ENCODE measurements around the gene ALG12. TPM values are rescaled to one million over a fixed set of nuclear protein-coding genes. Genes with fewer than 3 reads are reported as not detected.

The ALG12 gene
- total RNA-seq, 2 donors from 2014 or later = 19.7 to 26.2 TPM

DNA sequence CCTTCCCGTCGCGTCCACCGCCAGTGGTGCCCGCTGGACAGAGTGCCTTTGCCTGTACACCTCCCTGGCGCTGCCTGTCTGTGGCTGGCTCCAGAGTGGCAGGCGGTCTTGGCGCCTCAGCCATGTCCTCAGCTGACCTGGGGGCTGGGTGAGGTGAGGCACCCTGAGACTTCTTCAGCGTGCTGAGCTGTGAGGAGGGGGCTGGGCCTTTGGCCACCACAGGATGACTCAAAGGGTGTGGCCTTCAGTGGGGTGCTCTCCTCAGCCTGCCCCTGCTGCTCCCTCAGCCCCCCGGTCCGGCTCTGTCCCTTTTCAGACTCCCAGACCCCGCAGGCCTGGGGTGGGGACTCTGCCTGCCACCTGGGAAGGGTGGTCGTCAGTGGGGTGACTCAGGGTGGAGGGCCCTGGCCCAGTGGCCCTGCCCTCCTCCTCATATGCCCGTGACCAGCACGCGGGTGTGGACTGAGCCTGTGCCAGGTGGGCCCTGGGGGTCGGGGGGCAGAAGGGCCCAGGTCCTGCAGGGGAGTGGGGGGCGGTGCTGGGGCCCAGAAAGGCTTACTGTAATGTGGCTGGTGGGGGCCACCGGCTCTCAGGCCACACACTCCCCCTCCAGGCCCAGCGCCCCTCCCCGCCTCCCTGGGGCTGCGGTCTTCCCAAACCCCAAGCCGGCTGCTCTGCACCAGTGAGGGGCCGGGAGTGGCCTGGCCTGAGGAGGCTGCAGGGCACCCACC, 16.1 kb upstream of the ALG12 start:
- Histone ChIP-seq H3K36me3 (ENCODE audit: control insufficient read depth, insufficient read depth, low read length) (no peaks in the 10 kb centered on the region), H3K9ac (ENCODE audit: extremely low read depth, low read length, poor library complexity, severe bottlenecking) (no peak overlapping the region), H3K4me3 (ENCODE audit: low read length) (no peak overlapping the region), H3K27me3 (ENCODE audit: control insufficient read depth, insufficient read depth, low read length, poor library complexity, severe bottlenecking) (peaks cover 15% of the 10 kb centered on the region), H3K27ac (ENCODE audit: low read depth, low read length) (no peak overlapping the region), H3K9me3 (ENCODE audit: control insufficient read depth, low read length) (no peaks in the 10 kb centered on the region), H3K4me1 (ENCODE audit: control insufficient read depth, insufficient read depth, low read length) (no peaks in the 10 kb centered on the region)
- Mint-ChIP-seq H3K4me1 (no peaks in the 10 kb centered on the region), H3K27ac (no peak overlapping the region), H3K4me3 (peak overlapping the region; percentile 22), H3K36me3 (ENCODE audit: low read depth) (no peaks in the 10 kb centered on the region), H3K27me3 (ENCODE audit: insufficient read depth) (peaks cover 17% of the 10 kb centered on the region), H3K9me3 (peaks cover under 1% of the 10 kb centered on the region)
- WGBS, 2 experiments (ENCODE audit: insufficient coverage in 1 of 2, insufficient read length in 1 of 2) = 82 to 96% methylated on average over 8 to 23 of the region's 24 CpGs
- DNase-seq = no peak
- TF ChIP-seq, protein P1, sequence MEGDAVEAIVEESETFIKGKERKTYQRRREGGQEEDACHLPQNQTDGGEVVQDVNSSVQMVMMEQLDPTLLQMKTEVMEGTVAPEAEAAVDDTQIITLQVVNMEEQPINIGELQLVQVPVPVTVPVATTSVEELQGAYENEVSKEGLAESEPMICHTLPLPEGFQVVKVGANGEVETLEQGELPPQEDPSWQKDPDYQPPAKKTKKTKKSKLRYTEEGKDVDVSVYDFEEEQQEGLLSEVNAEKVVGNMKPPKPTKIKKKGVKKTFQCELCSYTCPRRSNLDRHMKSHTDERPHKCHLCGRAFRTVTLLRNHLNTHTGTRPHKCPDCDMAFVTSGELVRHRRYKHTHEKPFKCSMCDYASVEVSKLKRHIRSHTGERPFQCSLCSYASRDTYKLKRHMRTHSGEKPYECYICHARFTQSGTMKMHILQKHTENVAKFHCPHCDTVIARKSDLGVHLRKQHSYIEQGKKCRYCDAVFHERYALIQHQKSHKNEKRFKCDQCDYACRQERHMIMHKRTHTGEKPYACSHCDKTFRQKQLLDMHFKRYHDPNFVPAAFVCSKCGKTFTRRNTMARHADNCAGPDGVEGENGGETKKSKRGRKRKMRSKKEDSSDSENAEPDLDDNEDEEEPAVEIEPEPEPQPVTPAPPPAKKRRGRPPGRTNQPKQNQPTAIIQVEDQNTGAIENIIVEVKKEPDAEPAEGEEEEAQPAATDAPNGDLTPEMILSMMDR (conservative IDR thresholded peaks at IDR 0.05) = no peak

DNA sequence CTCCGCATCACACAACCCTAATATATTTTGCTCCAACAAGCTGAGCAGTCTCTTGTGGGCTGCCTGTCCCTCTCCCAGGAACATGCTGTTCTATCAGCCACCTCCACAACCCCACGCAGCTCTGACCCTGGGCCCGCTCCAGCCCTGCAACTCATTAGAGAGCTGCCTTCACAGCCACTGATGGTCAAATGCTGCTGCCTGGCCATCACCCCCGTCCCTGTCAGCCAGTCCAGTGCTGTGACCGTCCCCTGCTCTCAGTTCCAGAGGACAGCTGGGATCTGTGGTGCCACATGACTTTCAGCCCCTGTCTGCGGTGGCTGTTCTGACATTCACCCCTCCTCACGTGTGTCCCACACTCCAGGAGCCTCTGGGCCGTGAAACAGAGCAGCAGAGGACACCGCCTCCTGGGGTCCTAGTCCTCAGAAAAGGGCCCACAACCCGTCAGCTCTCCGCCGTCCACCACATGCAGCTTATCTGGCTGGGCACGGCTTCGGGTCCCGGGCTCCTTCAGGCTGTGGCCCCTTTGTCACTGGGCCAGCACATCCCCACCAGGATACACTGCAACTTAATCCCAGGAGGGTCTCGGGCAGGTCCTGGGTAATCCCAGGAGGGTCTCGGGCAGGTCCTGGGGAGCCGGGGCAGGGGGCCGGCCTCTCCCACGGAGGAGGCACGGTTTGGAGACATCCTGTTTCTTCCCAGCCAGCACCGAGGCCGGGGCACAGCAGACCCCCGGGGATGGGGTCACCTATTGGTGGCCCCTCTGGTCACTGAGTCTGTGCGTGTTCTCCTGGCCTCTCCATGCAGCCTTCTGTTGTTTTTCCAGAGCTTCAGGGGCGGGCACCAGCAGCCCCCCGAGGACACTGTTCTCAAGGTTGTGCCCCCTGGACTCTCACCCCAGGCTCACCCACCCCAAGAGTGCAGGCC, 15.3 kb upstream of the ALG12 start:
- no peak overlapping the region for H3K27ac Mint-ChIP-seq
- Histone ChIP-seq H3K27ac (ENCODE audit: low read depth, low read length) (no peak overlapping the region), H3K27me3 (ENCODE audit: control insufficient read depth, insufficient read depth, low read length, poor library complexity, severe bottlenecking) (peaks cover 15% of the 10 kb centered on the region), H3K4me3 (ENCODE audit: low read length) (no peak overlapping the region), H3K4me1 (ENCODE audit: control insufficient read depth, insufficient read depth, low read length) (no peaks in the 10 kb centered on the region), H3K36me3 (ENCODE audit: control insufficient read depth, insufficient read depth, low read length) (no peaks in the 10 kb centered on the region), H3K9ac (ENCODE audit: extremely low read depth, low read length, poor library complexity, severe bottlenecking) (no peak overlapping the region), H3K9me3 (ENCODE audit: control insufficient read depth, low read length) (no peaks in the 10 kb centered on the region)
- TF ChIP-seq, protein P1 (conservative IDR thresholded peaks at IDR 0.05) = no peak
- no peaks in the 10 kb centered on the region for H3K9me3 Mint-ChIP-seq
- H3K27me3 Mint-ChIP-seq (ENCODE audit: insufficient read depth) = peaks cover 17% of the 10 kb centered on the region
- H3K4me3 Mint-ChIP-seq = no peak overlapping the region
- no peak for DNase-seq
- no peaks in the 10 kb centered on the region for H3K36me3 Mint-ChIP-seq (ENCODE audit: low read depth)
- H3K4me1 Mint-ChIP-seq = no peaks in the 10 kb centered on the region
- 89 to 90% methylated on average over 19 to 27 of the region's 27 CpGs for WGBS, 2 experiments (ENCODE audit: insufficient coverage in 1 of 2, insufficient read length in 1 of 2)

DNA sequence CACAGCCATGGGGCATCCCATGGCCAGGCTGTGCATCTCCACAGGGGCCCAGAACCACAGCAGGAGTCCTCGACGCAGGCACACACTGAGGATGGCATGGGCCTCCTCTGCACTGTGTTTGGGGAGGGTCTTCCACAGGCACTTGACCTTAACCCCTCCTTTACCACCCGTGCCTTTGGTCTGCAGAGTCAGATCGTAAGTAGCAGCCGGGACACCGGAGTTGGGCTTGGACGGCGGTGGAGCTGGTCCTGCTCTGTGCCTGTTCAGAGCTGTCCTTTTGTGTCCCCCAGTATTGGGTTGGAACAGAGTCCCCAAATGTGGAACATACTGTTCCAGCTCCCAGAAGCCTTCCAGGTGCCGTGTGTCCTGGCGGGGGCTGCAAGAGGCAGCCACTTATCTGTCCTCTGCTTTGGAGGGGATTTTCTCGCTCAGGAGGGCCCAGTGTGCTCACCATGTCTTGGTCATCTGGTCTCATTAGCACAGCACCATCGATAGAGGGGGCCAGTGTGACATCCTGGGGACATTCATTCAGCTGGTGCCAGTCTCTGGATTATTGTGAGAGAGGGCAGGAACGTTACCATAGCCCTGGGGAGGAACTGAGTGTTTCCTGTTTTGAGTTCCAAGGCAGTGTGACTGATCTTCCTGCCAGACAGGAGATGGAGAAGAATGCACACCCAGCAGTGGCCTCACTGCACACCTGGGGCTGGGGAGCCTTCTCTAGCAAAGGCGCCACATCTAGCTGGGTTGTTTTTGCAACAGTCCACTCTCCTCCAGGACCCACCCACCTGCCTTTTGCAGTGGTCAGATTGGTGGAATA, 12.6 kb upstream of the ALG12 start:
- WGBS, 2 experiments (ENCODE audit: insufficient coverage in 1 of 2, insufficient read length in 1 of 2) = 52 to 77% methylated on average over 4 to 14 of the region's 14 CpGs
- no peak overlapping the region for H3K9ac ChIP-seq (ENCODE audit: extremely low read depth, low read length, poor library complexity, severe bottlenecking)
- H3K4me1 ChIP-seq (ENCODE audit: control insufficient read depth, insufficient read depth, low read length) = no peaks in the 10 kb centered on the region
- peaks cover 4% of the 10 kb centered on the region for H3K36me3 ChIP-seq (ENCODE audit: control insufficient read depth, insufficient read depth, low read length)
- no peaks in the 10 kb centered on the region for H3K4me1 Mint-ChIP-seq
- peaks cover 15% of the 10 kb centered on the region for H3K27me3 ChIP-seq (ENCODE audit: control insufficient read depth, insufficient read depth, low read length, poor library complexity, severe bottlenecking)
- DNase-seq = peak; percentile 79
- H3K9me3 ChIP-seq (ENCODE audit: control insufficient read depth, low read length) = no peaks in the 10 kb centered on the region
- H3K36me3 Mint-ChIP-seq (ENCODE audit: low read depth) = peaks cover 8% of the 10 kb centered on the region
- H3K27me3 Mint-ChIP-seq (ENCODE audit: insufficient read depth) = peaks cover 19% of the 10 kb centered on the region
- no peak overlapping the region for H3K27ac Mint-ChIP-seq
- no peaks in the 10 kb centered on the region for H3K9me3 Mint-ChIP-seq
- no peak overlapping the region for H3K4me3 Mint-ChIP-seq
- no peak overlapping the region for H3K27ac ChIP-seq (ENCODE audit: low read depth, low read length)
- TF ChIP-seq, protein P1 (conservative IDR thresholded peaks at IDR 0.05) = peak; percentile 68
- no peak overlapping the region for H3K4me3 ChIP-seq (ENCODE audit: low read length)

All from endodermal cell (in vitro differentiated cells).